Lower leg skin (tissue), 3 donors: ENCODE measurements around the gene OSBP2.

Source experiments
- POLR2A ChIP-seq, 2 donors: fragments of 450-650 bp; IDR thresholded peaks; one replicate each; pipeline ENCODE4 v1.6.1; 2016 to 2017; ENCODE audit warnings: antibody characterized with exemption in 2 of 2, mild to moderate bottlenecking in 1 of 2, moderate library complexity in 1 of 2
- TF ChIP-seq, protein P1 (sequence below), 3 donors: fragments of 450-650 bp; IDR thresholded peaks; one replicate each; pipeline ENCODE4 v1.5.1; 2016; ENCODE audit warnings: antibody characterized with exemption in 3 of 3, mild to moderate bottlenecking in 3 of 3, moderate library complexity in 2 of 3

DNA sequence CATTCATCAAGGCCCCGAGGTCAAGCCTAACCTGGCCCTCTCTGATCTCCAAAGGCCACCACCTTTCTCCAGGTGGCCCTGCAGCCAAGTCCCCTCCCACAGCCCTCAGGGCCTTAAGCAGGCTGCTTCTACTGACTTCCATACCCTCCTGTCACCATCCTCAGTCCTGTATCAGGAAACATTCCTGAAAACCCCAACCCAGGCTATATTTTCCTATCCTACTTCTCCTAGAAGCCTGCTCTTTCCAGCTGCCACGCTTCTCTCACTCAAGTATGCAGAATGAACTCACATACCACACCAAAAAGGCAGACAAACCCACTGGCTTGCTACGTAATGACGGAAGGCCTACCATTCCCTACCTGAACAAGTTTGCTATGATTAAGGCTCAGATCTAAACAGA lies 250.3 kb downstream of the OSBP2 start:
- TF ChIP-seq, protein P1, sequence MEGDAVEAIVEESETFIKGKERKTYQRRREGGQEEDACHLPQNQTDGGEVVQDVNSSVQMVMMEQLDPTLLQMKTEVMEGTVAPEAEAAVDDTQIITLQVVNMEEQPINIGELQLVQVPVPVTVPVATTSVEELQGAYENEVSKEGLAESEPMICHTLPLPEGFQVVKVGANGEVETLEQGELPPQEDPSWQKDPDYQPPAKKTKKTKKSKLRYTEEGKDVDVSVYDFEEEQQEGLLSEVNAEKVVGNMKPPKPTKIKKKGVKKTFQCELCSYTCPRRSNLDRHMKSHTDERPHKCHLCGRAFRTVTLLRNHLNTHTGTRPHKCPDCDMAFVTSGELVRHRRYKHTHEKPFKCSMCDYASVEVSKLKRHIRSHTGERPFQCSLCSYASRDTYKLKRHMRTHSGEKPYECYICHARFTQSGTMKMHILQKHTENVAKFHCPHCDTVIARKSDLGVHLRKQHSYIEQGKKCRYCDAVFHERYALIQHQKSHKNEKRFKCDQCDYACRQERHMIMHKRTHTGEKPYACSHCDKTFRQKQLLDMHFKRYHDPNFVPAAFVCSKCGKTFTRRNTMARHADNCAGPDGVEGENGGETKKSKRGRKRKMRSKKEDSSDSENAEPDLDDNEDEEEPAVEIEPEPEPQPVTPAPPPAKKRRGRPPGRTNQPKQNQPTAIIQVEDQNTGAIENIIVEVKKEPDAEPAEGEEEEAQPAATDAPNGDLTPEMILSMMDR (IDR thresholded peaks at IDR 0.05), result no peak
- TF ChIP-seq POLR2A (IDR thresholded peaks at IDR 0.05), result no peak
